PC-3 (cell line): Measurements from ENCODE around the gene TRH. TPM values are rescaled to one million over a fixed set of nuclear protein-coding genes. Genes with fewer than 3 reads are reported as not detected.

Source experiments
- ATAC-seq: fragments of 200-7000 bp; cut with Tn5 transposase; 2 replicates; pipeline ENCODE4 v1.9.1; 2020; ENCODE audit warnings: mild to moderate bottlenecking, moderate library complexity
- BruUV-seq: library from RNA; stranded (reverse); fragments of 400-500 nt; replicated peaks from 2 replicates; lab custom pipeline; 2021; lab: Mats Ljungman, UMichigan
- CTCF ChIA-PET: fragments of 300-600 bp; sonication (Branson Sonifier 250); formaldehyde crosslinking; loops from one replicate; lab custom pipeline; 2022; ENCODE audit warnings: antibody characterized with exemption; lab: Charles Lee
- POLR2A ChIA-PET: fragments of 300-600 bp; sonication (Branson Sonifier 250); formaldehyde crosslinking; loops from one replicate; lab custom pipeline; 2022; ENCODE audit warnings: antibody characterized with exemption; ENCODE audit not compliant: unreplicated experiment; lab: Charles Lee
- DNase-seq: peaks from one replicate; pipeline ENCODE4 v3.0.0-alpha.2; 2015
- H2AFZ ChIP-seq: fragments of 300-600 bp; sonication (generic); 2 replicates; pipeline ENCODE4 v1.6.0; 2016; ENCODE audit warnings: antibody characterized with exemption, low read length
- H3F3A ChIP-seq: fragments of 300-600 bp; sonication (generic); one replicate; pipeline ENCODE4 v1.6.0; 2017; ENCODE audit warnings: antibody characterized with exemption, low read length, control low read depth, mild to moderate bottlenecking; ENCODE audit not compliant: unreplicated experiment
- H3K27ac ChIP-seq: fragments of 300-600 bp; sonication (generic); 2 replicates; pipeline ENCODE4 v1.5.1; 2016; ENCODE audit warnings: mild to moderate bottlenecking, low read length
- H3K27me3 ChIP-seq: fragments of 300-600 bp; sonication (generic); 2 replicates; pipeline ENCODE4 v1.6.1; 2016; ENCODE audit warnings: low read length, mixed read lengths
- H3K36me3 ChIP-seq: fragments of 300-600 bp; sonication (generic); 2 replicates; pipeline ENCODE4 v1.6.1; 2016; ENCODE audit warnings: low read depth, mixed run types, low read length, mixed read lengths
- H3K4me1 ChIP-seq: fragments of 300-600 bp; sonication (generic); 2 replicates; pipeline ENCODE4 v1.5.1; 2016; ENCODE audit warnings: low read length; ENCODE audit not compliant: insufficient read depth
- H3K4me2 ChIP-seq: fragments of 300-600 bp; sonication (generic); 2 replicates; pipeline ENCODE4 v1.6.0; 2016; ENCODE audit warnings: low read length
- H3K4me3 ChIP-seq: fragments of 300-600 bp; sonication (generic); 2 replicates; pipeline ENCODE4 v1.5.1; 2016; ENCODE audit warnings: mild to moderate bottlenecking, low read length, mixed read lengths
- H3K79me2 ChIP-seq: fragments of 300-600 bp; sonication (generic); 2 replicates; pipeline ENCODE4 v1.6.1; 2017; ENCODE audit warnings: low read length, mixed read lengths
- H3K9ac ChIP-seq: fragments of 300-600 bp; sonication (generic); 2 replicates; pipeline ENCODE4 v1.6.0; 2016; ENCODE audit warnings: mild to moderate bottlenecking, low read length
- H3K9me2 ChIP-seq: fragments of 300-600 bp; sonication (generic); replicated peaks from 2 replicates; pipeline ENCODE4 v1.6.1; 2016; ENCODE audit warnings: mixed run types, low read length, mixed read lengths
- H3K9me3 ChIP-seq: fragments of 300-600 bp; sonication (generic); 2 replicates; pipeline ENCODE4 v1.6.1; 2016; ENCODE audit warnings: low read length, mixed read lengths
- H4K20me1 ChIP-seq: fragments of 300-600 bp; sonication (generic); 2 replicates; pipeline ENCODE4 v1.6.1; 2016; ENCODE audit warnings: low read length, mixed read lengths
- CTCF ChIP-seq: fragments of 300-600 bp; sonication (generic); conservative IDR thresholded peaks from 2 replicates; pipeline ENCODE4 v1.5.1; 2017; ENCODE audit warnings: antibody characterized with exemption, low read depth, mild to moderate bottlenecking, low read length
- EZH2 ChIP-seq: fragments of 300-600 bp; sonication (generic); IDR thresholded peaks from one replicate; pipeline ENCODE4 v1.6.1; 2017; ENCODE audit warnings: antibody characterized with exemption, mild to moderate bottlenecking, low read length; ENCODE audit not compliant: unreplicated experiment
- EZH2phosphoT487 ChIP-seq: fragments of 300-600 bp; sonication (generic); IDR thresholded peaks from 2 replicates; pipeline ENCODE4 v1.6.1; 2018; ENCODE audit warnings: mild to moderate bottlenecking, antibody characterized with exemption, low read length, borderline replicate concordance
- intact Hi-C: fragments of 100-400 bp; cut with micrococcal nuclease; formaldehyde crosslinking; loops from 2 replicates; pipeline ENCODE4 v1.9.0; 2023
- total RNA-seq: library from RNA; depleted of rRNA; stranded (reverse); fragments of >200 nt; gene quantifications from 2 replicates; pipeline ENCODE4 v1.2.3, GENCODE V29; 2014

TRH gene
- total RNA-seq, 1 experiment from 2014 or later = not detected

GRCh38 chr3:129962600-129962999 lies 11.9 kb upstream of the TRH start:
- no peak for ATAC-seq

GRCh38 chr3:129965937-129966336 lies 8.6 kb upstream of the TRH start:
- ATAC-seq = no peak
- no peak for TF ChIP-seq EZH2
- no peak for TF ChIP-seq CTCF
- TF ChIP-seq EZH2phosphoT487 = no peak
- DNase-seq = no peak
- Histone ChIP-seq H3K9me3 (no peaks in the 10 kb centered on the region), H3K27ac (no peak overlapping the region), H3K9ac (no peak overlapping the region), H3F3A (no peaks in the 10 kb centered on the region), H3K9me2 (no peaks in the 10 kb centered on the region), H2AFZ (no peak overlapping the region), H3K79me2 (no peaks in the 10 kb centered on the region), H4K20me1 (no peaks in the 10 kb centered on the region), H3K27me3 (0 out of 2 replicates have a peak, but pooled peaks cover 7% of the 10 kb centered on the region), H3K36me3 (no peaks in the 10 kb centered on the region), H3K4me3 (no peak overlapping the region), H3K4me1 (no peaks in the 10 kb centered on the region), H3K4me2 (no peak overlapping the region)
- intact Hi-C loops = no loop called here
- POLR2A ChIA-PET = no interaction called here
- CTCF ChIA-PET = no interaction called here
- BruUV-seq = no TSS peak

More at GRCh38 chr3:129962600-129962999, 11.9 kb upstream of the TRH start:
- BruUV-seq = no TSS peak
- Histone ChIP-seq H3K4me2 (no peak overlapping the region), H3K4me1 (no peaks in the 10 kb centered on the region), H3K27me3 (0 out of 2 replicates have a peak, but pooled peaks cover 4% of the 10 kb centered on the region), H3K9me3 (no peaks in the 10 kb centered on the region), H2AFZ (no peak overlapping the region), H3K4me3 (no peak overlapping the region), H3F3A (no peaks in the 10 kb centered on the region), H3K9ac (no peak overlapping the region), H3K36me3 (no peaks in the 10 kb centered on the region), H4K20me1 (no peaks in the 10 kb centered on the region), H3K27ac (no peak overlapping the region), H3K79me2 (no peaks in the 10 kb centered on the region), H3K9me2 (no peaks in the 10 kb centered on the region)
- intact Hi-C loops = no loop called here
- ChIA-PET POLR2A (no interaction called here), CTCF (no interaction called here)
- no peak for DNase-seq
- TF ChIP-seq EZH2 (no peak), EZH2phosphoT487 (no peak), CTCF (no peak)

GRCh38 chr3:129966876-129967275 lies 7.6 kb upstream of the TRH start:
- no peaks in the 10 kb centered on the region for H3K9me2 ChIP-seq
- POLR2A ChIA-PET = no interaction called here
- no peak for DNase-seq
- TF ChIP-seq EZH2 = no peak
- no peak for TF ChIP-seq EZH2phosphoT487
- no peaks in the 10 kb centered on the region for H3K9me3 ChIP-seq
- 0 out of 2 replicates have a peak, but pooled peaks cover 7% of the 10 kb centered on the region for H3K27me3 ChIP-seq
- BruUV-seq = no TSS peak
- H3K27ac ChIP-seq = no peak overlapping the region
- CTCF ChIA-PET = no interaction called here
- H3F3A ChIP-seq = no peaks in the 10 kb centered on the region
- no peaks in the 10 kb centered on the region for H3K36me3 ChIP-seq
- H4K20me1 ChIP-seq = no peaks in the 10 kb centered on the region
- H3K4me1 ChIP-seq = no peaks in the 10 kb centered on the region
- intact Hi-C loops = no loop called here
- H3K4me3 ChIP-seq = no peak overlapping the region
- H3K9ac ChIP-seq = no peak overlapping the region
- ATAC-seq = no peak
- H3K4me2 ChIP-seq = no peak overlapping the region
- no peak overlapping the region for H2AFZ ChIP-seq
- H3K79me2 ChIP-seq = no peaks in the 10 kb centered on the region
